ENCODE measurements around the gene FBRSL1.
"Not testable (repeated sequence)": the region's sequence is repeated elsewhere in the genome, so short reads cannot be mapped to it uniquely, and the experiment has no call there.

FBRSL1 gene

GRCh38 chr12:132525833-132526455, 36.0 kb downstream of the FBRSL1 start:
- no peak for DNase-seq (ENCODE audit: low read depth)

- no peak for DNase-seq (ENCODE audit: low read depth)
Measured at GRCh38 chr12:132527186-132527882, 37.4 kb downstream of the FBRSL1 start.

GRCh38 chr12:132527883-132528264, 37.9 kb downstream of the FBRSL1 start:
- DNase-seq (ENCODE audit: low read depth): no peak

- no peak for DNase-seq (ENCODE audit: low read depth)
Measured at GRCh38 chr12:132528564-132529106, 38.7 kb downstream of the FBRSL1 start.

GRCh38 chr12:132529156-132529839, 39.3 kb downstream of the FBRSL1 start:
- DNase-seq (ENCODE audit: low read depth): no peak

GRCh38 chr12:132529906-132530305, 40.0 kb downstream of the FBRSL1 start:
- DNase-seq (ENCODE audit: low read depth): no peak

GRCh38 chr12:132530447-132530846, 40.5 kb downstream of the FBRSL1 start:
- no peak for DNase-seq (ENCODE audit: low read depth)

GRCh38 chr12:132530851-132531250, 40.9 kb downstream of the FBRSL1 start:
- no peak for DNase-seq (ENCODE audit: low read depth)

GRCh38 chr12:132532711-132533583, 43.0 kb downstream of the FBRSL1 start:
- DNase-seq (ENCODE audit: low read depth): not testable (repeated sequence)

GRCh38 chr12:132533584-132533958, 43.6 kb downstream of the FBRSL1 start:
- DNase-seq (ENCODE audit: low read depth): no peak

- DNase-seq (ENCODE audit: low read depth): no peak
Measured at GRCh38 chr12:132534076-132534475, 44.1 kb downstream of the FBRSL1 start.

GRCh38 chr12:132535019-132535418, 45.1 kb downstream of the FBRSL1 start:
- DNase-seq (ENCODE audit: low read depth): no peak

- DNase-seq (ENCODE audit: low read depth): no peak
Measured at GRCh38 chr12:132536102-132536876, 46.3 kb downstream of the FBRSL1 start.

- no peak for DNase-seq (ENCODE audit: low read depth)
Measured at GRCh38 chr12:132537049-132537448, 47.1 kb downstream of the FBRSL1 start.

- DNase-seq (ENCODE audit: low read depth): no peak
Measured at GRCh38 chr12:132537836-132538662, 48.1 kb downstream of the FBRSL1 start.

- DNase-seq (ENCODE audit: low read depth): no peak
Measured at GRCh38 chr12:132538663-132538990, 48.7 kb downstream of the FBRSL1 start.

GRCh38 chr12:132539016-132539773, 49.2 kb downstream of the FBRSL1 start:
- no peak for DNase-seq (ENCODE audit: low read depth)

GRCh38 chr12:132540436-132540835, 50.5 kb downstream of the FBRSL1 start:
- no peak for DNase-seq (ENCODE audit: low read depth)

GRCh38 chr12:132541200-132541599, 51.2 kb downstream of the FBRSL1 start:
- DNase-seq (ENCODE audit: low read depth): no peak

GRCh38 chr12:132541996-132542395, 52.0 kb downstream of the FBRSL1 start:
- DNase-seq (ENCODE audit: low read depth): no peak
